Ammon's horn (tissue), 1 donor: ENCODE measurements around the gene PI4KA.
"Not testable (repeated sequence)": the region's sequence is repeated elsewhere in the genome, so short reads cannot be mapped to it uniquely, and the experiment has no call there.

ENCODE experiments used
- DNase-seq: peaks from one replicate; pipeline ENCODE4 v3.0.0-alpha.2; 2016; ENCODE audit warnings: low spot score

PI4KA gene

GRCh38 chr22:20724676-20725454 is 133.7 kb downstream of the PI4KA start:
- no peak for DNase-seq

- no peak for DNase-seq
These were observed 137.0 kb downstream of the PI4KA start for GRCh38 chr22:20721409-20722218.

GRCh38 chr22:20720692-20721408 is 137.8 kb downstream of the PI4KA start:
- no peak for DNase-seq

- DNase-seq = not testable (repeated sequence)
These were observed 139.9 kb downstream of the PI4KA start for GRCh38 chr22:20718727-20719126.

- DNase-seq = not testable (repeated sequence)
These were observed 140.6 kb downstream of the PI4KA start for GRCh38 chr22:20717981-20718380.

GRCh38 chr22:20717213-20717866 is 141.3 kb downstream of the PI4KA start:
- DNase-seq = not testable (repeated sequence)

GRCh38 chr22:20713116-20713515 is 145.5 kb downstream of the PI4KA start:
- DNase-seq = not testable (repeated sequence)

- DNase-seq = not testable (repeated sequence)
These were observed 148.6 kb downstream of the PI4KA start for GRCh38 chr22:20709966-20710365.

GRCh38 chr22:20707549-20708118 is 151.0 kb downstream of the PI4KA start:
- not testable (repeated sequence) for DNase-seq

GRCh38 chr22:20703816-20704609 is 154.6 kb downstream of the PI4KA start:
- not testable (repeated sequence) for DNase-seq

- not testable (repeated sequence) for DNase-seq
These were observed 155.2 kb downstream of the PI4KA start for GRCh38 chr22:20703414-20703806.

GRCh38 chr22:20702546-20703413 is 155.8 kb downstream of the PI4KA start:
- DNase-seq = peak; percentile 97

GRCh38 chr22:20702175-20702545 is 156.5 kb downstream of the PI4KA start:
- not testable (repeated sequence) for DNase-seq

- DNase-seq = not testable (repeated sequence)
These were observed 156.9 kb downstream of the PI4KA start for GRCh38 chr22:20701680-20702136.

GRCh38 chr22:20700347-20700746 is 158.3 kb downstream of the PI4KA start:
- DNase-seq = not testable (repeated sequence)

GRCh38 chr22:20699856-20700255 is 158.8 kb downstream of the PI4KA start:
- not testable (repeated sequence) for DNase-seq

- peak; percentile 72 for DNase-seq
These were observed 161.0 kb downstream of the PI4KA start for GRCh38 chr22:20697481-20698113.

- DNase-seq = not testable (repeated sequence)
These were observed 162.6 kb downstream of the PI4KA start for GRCh38 chr22:20696056-20696455.

GRCh38 chr22:20695205-20695604 is 163.4 kb downstream of the PI4KA start:
- DNase-seq = not testable (repeated sequence)
